H9 (cell line): ENCODE measurements around the gene RBM12. TPM values are rescaled to one million over a fixed set of nuclear protein-coding genes. Genes with fewer than 3 reads are reported as not detected.

Experiments used
- DNase-seq: peaks from one replicate; pipeline ENCODE4 v3.0.0-alpha.2; 2017
- H2AFZ ChIP-seq: one replicate; pipeline ENCODE4 v1.6.1; 2013; ENCODE audit warnings: mild to moderate bottlenecking, low read length, control low read depth, moderate library complexity
- H2AK5ac ChIP-seq: 2 replicates; pipeline ENCODE4 v1.6.1; 2013; ENCODE audit warnings: low read length, control low read depth, mixed read lengths; ENCODE audit not compliant: insufficient read length
- H2BK120ac ChIP-seq: one replicate; pipeline ENCODE4 v1.6.1; 2013; ENCODE audit warnings: low read depth, mild to moderate bottlenecking, low read length, control low read depth, inconsistent platforms; ENCODE audit not compliant: poor library complexity, severe bottlenecking
- H2BK12ac ChIP-seq: 2 replicates; pipeline ENCODE4 v1.6.1; 2013; ENCODE audit warnings: low read length, control low read depth, mixed read lengths, low read depth; ENCODE audit not compliant: insufficient read length
- H2BK15ac ChIP-seq: 2 replicates; pipeline ENCODE4 v1.6.1; 2013; ENCODE audit warnings: low read depth, low read length, control low read depth
- H2BK20ac ChIP-seq: one replicate; pipeline ENCODE4 v1.6.1; 2013; ENCODE audit warnings: low read depth, mild to moderate bottlenecking, low read length, control low read depth, inconsistent platforms; ENCODE audit not compliant: poor library complexity, severe bottlenecking
- H2BK5ac ChIP-seq: 2 replicates; pipeline ENCODE4 v1.6.1; 2013; ENCODE audit warnings: low read length, control low read depth, mixed read lengths; ENCODE audit not compliant: insufficient read length
- H3K14ac ChIP-seq: 2 replicates; pipeline ENCODE4 v1.6.1; 2013; ENCODE audit warnings: low read length, control low read depth; ENCODE audit not compliant: insufficient read depth
- H3K18ac ChIP-seq: 2 replicates; pipeline ENCODE4 v1.6.1; 2013; ENCODE audit warnings: low read depth, mild to moderate bottlenecking, mixed read lengths, low read length, control low read depth; ENCODE audit not compliant: insufficient read length
- H3K23ac ChIP-seq: 2 replicates; pipeline ENCODE4 v1.6.1; 2013; ENCODE audit warnings: low read length, control low read depth, mixed read lengths, low read depth; ENCODE audit not compliant: insufficient read length
- H3K23me2 ChIP-seq: 2 replicates; pipeline ENCODE4 v1.6.1; 2013; ENCODE audit warnings: low read depth, mild to moderate bottlenecking, mixed read lengths, low read length, control low read depth; ENCODE audit not compliant: insufficient read length, poor library complexity, severe bottlenecking
- H3K27ac ChIP-seq: 2 replicates; pipeline ENCODE4 v1.5.1; 2013; ENCODE audit warnings: low read length, control low read depth, mixed read lengths, low read depth; ENCODE audit not compliant: insufficient read length
- H3K27me3 ChIP-seq: 2 replicates; pipeline ENCODE4 v1.6.1; 2013; ENCODE audit warnings: low read length, control low read depth, inconsistent platforms; ENCODE audit not compliant: insufficient read depth
- H3K4ac ChIP-seq: 2 replicates; pipeline ENCODE4 v1.6.1; 2013; ENCODE audit warnings: low read depth, mild to moderate bottlenecking, control low read depth, inconsistent platforms, low read length, moderate library complexity
- H3K4me1 ChIP-seq: 2 replicates; pipeline ENCODE4 v1.6.1; 2013; ENCODE audit warnings: low read length, control low read depth, inconsistent platforms; ENCODE audit not compliant: insufficient read depth
- H3K4me2 ChIP-seq: 2 replicates; pipeline ENCODE4 v1.6.1; 2013; ENCODE audit warnings: low read length, control low read depth, mixed read lengths; ENCODE audit not compliant: insufficient read length, insufficient read depth
- H3K56ac ChIP-seq: 2 replicates; pipeline ENCODE4 v1.6.1; 2013; ENCODE audit warnings: low read depth, mild to moderate bottlenecking, mixed read lengths, low read length, control low read depth; ENCODE audit not compliant: insufficient read length
- H3K79me1 ChIP-seq: 2 replicates; pipeline ENCODE4 v1.6.1; 2013; ENCODE audit warnings: low read depth, mild to moderate bottlenecking, moderate library complexity, low read length, control low read depth, inconsistent platforms; ENCODE audit not compliant: insufficient read depth, poor library complexity, severe bottlenecking
- H3K79me2 ChIP-seq: 2 replicates; pipeline ENCODE4 v1.6.1; 2013; ENCODE audit warnings: low read length, control low read depth, inconsistent platforms; ENCODE audit not compliant: insufficient read depth
- H3K9ac ChIP-seq: 2 replicates; pipeline ENCODE4 v1.6.1; 2013; ENCODE audit warnings: low read length, control low read depth, mixed read lengths; ENCODE audit not compliant: insufficient read length; ENCODE audit errors: extremely low read depth
- H3K9me3 ChIP-seq: one replicate; pipeline ENCODE4 v1.6.1; 2013; ENCODE audit warnings: low read depth, low read length, inconsistent platforms; ENCODE audit not compliant: control insufficient read depth
- H3T11ph ChIP-seq: one replicate; pipeline ENCODE4 v1.6.1; 2013; ENCODE audit warnings: mild to moderate bottlenecking, low read length, control low read depth, inconsistent platforms
- H4K20me1 ChIP-seq: one replicate; pipeline ENCODE4 v1.6.1; 2013; ENCODE audit not compliant: control insufficient read depth, insufficient read length, insufficient read depth
- H4K5ac ChIP-seq: 2 replicates; pipeline ENCODE4 v1.6.1; 2013; ENCODE audit warnings: low read depth, mild to moderate bottlenecking, mixed read lengths, low read length, control low read depth; ENCODE audit not compliant: insufficient read length
- H4K8ac ChIP-seq: replicated peaks from 2 replicates; pipeline ENCODE4 v1.6.1; 2013; ENCODE audit warnings: low read length, control low read depth, mixed read lengths, low read depth; ENCODE audit not compliant: insufficient read length
- H4K91ac ChIP-seq: 2 replicates; pipeline ENCODE4 v1.6.1; 2013; ENCODE audit warnings: low read depth, mild to moderate bottlenecking, moderate library complexity, mixed read lengths, low read length, control low read depth; ENCODE audit not compliant: insufficient read length
- H3K27ac Mint-ChIP-seq, 3 experiments: 2 replicates in 2 of 3; 3 replicates in 1 of 3; pipeline ENCODE4 v1.8.0; 2020 to 2021; ENCODE audit warnings: mixed read lengths in 3 of 3, mild to moderate bottlenecking in 1 of 3, moderate library complexity in 1 of 3
- H3K27me3 Mint-ChIP-seq: 2 replicates; pipeline ENCODE4 v1.8.0; 2021; ENCODE audit warnings: low read depth, mild to moderate bottlenecking, moderate library complexity, mixed read lengths
- H3K36me3 Mint-ChIP-seq, 3 experiments: 2 replicates in 2 of 3; 3 replicates in 1 of 3; pipeline ENCODE4 v1.8.0; 2020 to 2021; ENCODE audit warnings: low read depth in 3 of 3, mixed read lengths in 3 of 3; ENCODE audit not compliant: insufficient read depth in 1 of 3
- H3K4me1 Mint-ChIP-seq, 2 experiments: 2 replicates each; pipeline ENCODE4 v1.8.0; 2020; ENCODE audit warnings: mixed read lengths in 2 of 2
- H3K4me3 Mint-ChIP-seq, 2 experiments: 2 replicates in 1 of 2; 3 replicates in 1 of 2; pipeline ENCODE4 v1.8.0; 2020 to 2021; ENCODE audit warnings: mild to moderate bottlenecking in 2 of 2, mixed read lengths in 2 of 2, moderate library complexity in 1 of 2
- H3K9me3 Mint-ChIP-seq, 2 experiments: 2 replicates in 1 of 2; 3 replicates in 1 of 2; pipeline ENCODE4 v1.8.0; 2020; ENCODE audit warnings: mild to moderate bottlenecking in 2 of 2, mixed read lengths in 2 of 2, moderate library complexity in 1 of 2
- CTCF ChIP-seq: fragments of 200-600 bp; sonication (generic); conservative IDR thresholded peaks from 3 replicates; pipeline ENCODE4 v1.8.0; 2021; ENCODE audit warnings: antibody characterized with exemption, mild to moderate bottlenecking
- WGBS: extraction: QIAGEN DNeasy Blood & Tissue Kit; methylation state at CpG from one replicate; pipeline ENCODE4 v1.1.7; 2013; ENCODE audit warnings: missing lambda C conversion rate, low lambda C conversion rate, mixed read lengths; ENCODE audit not compliant: insufficient read length; ENCODE audit errors: extremely low coverage; 5-methylcytosine and 5-hydroxymethylcytosine counted together
- total RNA-seq: library from RNA; stranded (reverse); gene quantifications from 2 replicates; pipeline ENCODE4 v1.2.1, GENCODE V29; 2021

RBM12 gene
- total RNA-seq, 1 experiment from 2014 or later: 260 TPM

DNA sequence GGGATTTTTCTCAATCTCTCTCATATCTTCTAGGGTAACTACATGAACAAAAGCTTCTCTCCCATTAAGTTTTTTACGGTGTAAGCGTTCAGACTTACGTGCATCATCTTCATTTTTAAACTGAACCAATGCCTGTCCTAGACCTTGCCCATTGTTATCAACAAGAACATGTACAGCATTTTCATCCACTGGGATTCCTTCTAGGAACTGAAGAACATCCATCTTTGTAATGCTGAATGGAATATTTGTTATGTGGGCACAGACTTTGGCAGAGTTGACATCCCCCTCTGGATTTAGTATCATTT is 11.3 kb downstream of the RBM12 start:
- H2BK20ac ChIP-seq: no peak overlapping the region
- no peak overlapping the region for H3T11ph ChIP-seq
- H4K91ac ChIP-seq: no peak overlapping the region
- Mint-ChIP-seq H3K9me3 (no peaks in the 10 kb centered on the region), H3K27ac (no peak overlapping the region), H3K4me3 (no peak overlapping the region), H3K36me3 (peaks cover 1 to 25% (median 21%) of the 10 kb centered on the region in 3 experiments; a peak in 6 of 7 replicates), H3K27me3 (no peaks in the 10 kb centered on the region), H3K4me1 (peaks cover 7 to 8% of the 10 kb centered on the region in 2 experiments; a peak in 2 of 4 replicates)
- H3K14ac ChIP-seq: no peak overlapping the region
- no peak overlapping the region for H2AFZ ChIP-seq
- no peak overlapping the region for H2BK120ac ChIP-seq
- no peak for DNase-seq
- H4K20me1 ChIP-seq: peaks cover 4% of the 10 kb centered on the region
- H3K4me2 ChIP-seq: no peak overlapping the region
- no peak overlapping the region for H3K56ac ChIP-seq
- H3K79me1 ChIP-seq: peaks cover 5% of the 10 kb centered on the region
- H3K4ac ChIP-seq: no peak overlapping the region
- H3K18ac ChIP-seq: no peak overlapping the region
- no peak overlapping the region for H3K9ac ChIP-seq
- no CpG with 5 or more reads among the region's 3 CpGs for WGBS
- no peak overlapping the region for H4K5ac ChIP-seq
- H3K23me2 ChIP-seq: no peaks in the 10 kb centered on the region
- H2BK15ac ChIP-seq: no peak overlapping the region
- no peak overlapping the region for H2AK5ac ChIP-seq
- no peak overlapping the region for H3K23ac ChIP-seq
- peaks cover 59% of the 10 kb centered on the region for H3K79me2 ChIP-seq
- no peaks in the 10 kb centered on the region for H3K9me3 ChIP-seq
- no peak overlapping the region for H2BK12ac ChIP-seq
- no peaks in the 10 kb centered on the region for H3K4me1 ChIP-seq
- no peaks in the 10 kb centered on the region for H3K27me3 ChIP-seq
- no peak for TF ChIP-seq CTCF
- no peak overlapping the region for H4K8ac ChIP-seq
- H2BK5ac ChIP-seq: no peak overlapping the region
- H3K27ac ChIP-seq: no peak overlapping the region
